HEK293 (cell line): Measurements from ENCODE around the gene ANAPC16.

Source experiments
- CTCF ChIA-PET: fragments of 350-600 bp; formaldehyde crosslinking; extraction: SDS; loops from one replicate; lab custom pipeline; 2021; ENCODE audit warnings: antibody characterized with exemption; lab: Yijun Ruan, JAX
- POLR2A ChIA-PET: fragments of 300-600 bp; formaldehyde crosslinking; extraction: SDS; loops from one replicate; lab custom pipeline; 2020; ENCODE audit warnings: antibody characterized with exemption, inconsistent platforms; lab: Yijun Ruan, JAX
- H3K27ac ChIP-seq: fragments of 200-500 bp; sonication (Bioruptor generic); 2 replicates; pipeline ENCODE4 v1.5.1; 2014; ENCODE audit warnings: low read depth, low read length, control low read depth, inconsistent platforms; ENCODE audit errors: extremely low read depth
- H3K36me3 ChIP-seq, 2 experiments: fragments of 200-500 bp in 1 of 2; sonication (Bioruptor generic) in 1 of 2; 1 replicate in 1 of 2; 2 replicates in 1 of 2; pipeline ENCODE4 v1.5.1; 2014 to 2017; ENCODE audit warnings: inconsistent platforms in 2 of 2, low read length in 2 of 2; ENCODE audit not compliant: control insufficient read depth in 2 of 2, insufficient read depth in 1 of 2
- H3K4me1 ChIP-seq: fragments of 200-500 bp; sonication (Bioruptor generic); 2 replicates; pipeline ENCODE4 v1.5.1; 2014; ENCODE audit warnings: mild to moderate bottlenecking, low read length, inconsistent platforms; ENCODE audit not compliant: control insufficient read depth, insufficient read depth
- H3K4me3 ChIP-seq: 2 replicates; pipeline ENCODE4 v1.5.1; 2011; ENCODE audit warnings: low read depth, mild to moderate bottlenecking, control low read depth, low read length, moderate library complexity
- H3K9me3 ChIP-seq: fragments of 200-500 bp; sonication (Bioruptor generic); 2 replicates; pipeline ENCODE4 v1.5.1; 2014; ENCODE audit warnings: low read depth, low read length, inconsistent platforms; ENCODE audit not compliant: control insufficient read depth, insufficient read depth
- EGR2 ChIP-seq: fragments of 450-650 bp; formaldehyde crosslinking; IDR thresholded peaks from 2 replicates; pipeline ENCODE4 v1.5.1; 2016; ENCODE audit warnings: low read depth, missing biosample characterization, missing genetic modification characterization
- OSR2 ChIP-seq: fragments of 450-650 bp; formaldehyde crosslinking; IDR thresholded peaks from 2 replicates; pipeline ENCODE4 v1.5.1; 2016; ENCODE audit warnings: missing biosample characterization, missing genetic modification characterization
- REPIN1 ChIP-seq: fragments of 450-650 bp; formaldehyde crosslinking; IDR thresholded peaks from 2 replicates; pipeline ENCODE4 v1.5.1; 2017; ENCODE audit warnings: missing biosample characterization, missing genetic modification characterization, low read depth
- ZBTB11 ChIP-seq: fragments of 450-650 bp; formaldehyde crosslinking; conservative IDR thresholded peaks from 2 replicates; pipeline ENCODE4 v1.5.1; 2016; ENCODE audit warnings: low read depth, missing biosample characterization, missing genetic modification characterization
- ZNF121 ChIP-seq: fragments of 450-650 bp; formaldehyde crosslinking; IDR thresholded peaks from 2 replicates; pipeline ENCODE4 v1.5.1; 2016; ENCODE audit warnings: missing biosample characterization, missing genetic modification characterization
- ZNF140 ChIP-seq: fragments of 450-650 bp; formaldehyde crosslinking; IDR thresholded peaks from 2 replicates; pipeline ENCODE4 v1.5.1; 2016; ENCODE audit warnings: missing biosample characterization, missing genetic modification characterization
- ZNF175 ChIP-seq: fragments of 450-650 bp; formaldehyde crosslinking; IDR thresholded peaks from 2 replicates; pipeline ENCODE4 v1.5.1; 2016; ENCODE audit warnings: missing biosample characterization, missing genetic modification characterization
- ZNF266 ChIP-seq: fragments of 450-650 bp; formaldehyde crosslinking; IDR thresholded peaks from 2 replicates; pipeline ENCODE4 v1.5.1; 2016; ENCODE audit warnings: missing biosample characterization, missing genetic modification characterization, low read depth
- ZNF558 ChIP-seq: fragments of 450-650 bp; formaldehyde crosslinking; IDR thresholded peaks from 2 replicates; pipeline ENCODE4 v1.5.1; 2016; ENCODE audit warnings: missing biosample characterization, missing genetic modification characterization
- ZNF670 ChIP-seq: fragments of 450-650 bp; formaldehyde crosslinking; IDR thresholded peaks from 2 replicates; pipeline ENCODE4 v1.5.1; 2016; ENCODE audit warnings: missing biosample characterization, missing genetic modification characterization, low read depth
- ZSCAN30 ChIP-seq: fragments of 450-650 bp; IDR thresholded peaks from 2 replicates; pipeline ENCODE4 v1.5.1; 2018; ENCODE audit warnings: missing biosample characterization, mild to moderate bottlenecking, missing genetic modification characterization, moderate library complexity
- TF ChIP-seq, protein P1 (sequence below): fragments of 450-650 bp; formaldehyde crosslinking; optimal IDR thresholded peaks from 2 replicates; pipeline ENCODE3; 2016; ENCODE audit warnings: missing biosample characterization, mild to moderate bottlenecking, missing genetic modification characterization
- TF ChIP-seq, protein P2 (sequence below): fragments of 450-650 bp; formaldehyde crosslinking; IDR thresholded peaks from 2 replicates; pipeline ENCODE4 v1.5.1; 2016; ENCODE audit warnings: missing biosample characterization, missing genetic modification characterization
- TF ChIP-seq, protein P3 (sequence below): fragments of 450-650 bp; formaldehyde crosslinking; IDR thresholded peaks from 2 replicates; pipeline ENCODE4; 2016; ENCODE audit warnings: missing biosample characterization, missing genetic modification characterization

Gene ANAPC16

DNA sequence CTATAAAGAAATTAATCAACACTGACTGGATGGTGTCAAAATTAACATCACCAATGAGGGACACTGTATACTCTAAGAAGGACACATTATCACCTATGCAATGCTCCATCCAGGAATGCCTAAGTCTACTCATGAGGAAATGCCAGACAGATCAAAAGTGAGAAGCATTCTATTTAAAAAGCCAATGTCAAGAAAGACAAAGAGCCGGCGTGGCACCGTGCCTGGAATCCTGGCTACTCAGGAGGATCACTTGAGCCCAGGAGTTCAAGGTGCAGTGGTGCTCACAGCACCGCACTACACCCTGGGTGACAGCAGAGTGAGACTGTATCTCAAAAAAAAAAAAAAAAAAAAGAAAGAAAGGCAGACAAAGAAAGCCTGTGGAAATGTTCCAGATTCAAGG is 45.5 kb upstream of the ANAPC16 start:
- Histone ChIP-seq H3K9me3 (no peaks in the 10 kb centered on the region), H3K4me3 (no peak overlapping the region), H3K27ac (no peak overlapping the region), H3K36me3 (no peaks in the 10 kb centered on the region), H3K4me1 (peaks cover 17% of the 10 kb centered on the region)
- no peak for TF ChIP-seq ZBTB11 (tag by site-specific recombination)
- no peak for TF ChIP-seq ZNF175 (tag by site-specific recombination)
- no peak for TF ChIP-seq ZSCAN30 (tag by site-specific recombination)
- no peak for TF ChIP-seq ZNF558 (tag by site-specific recombination)
- TF ChIP-seq, protein P1, sequence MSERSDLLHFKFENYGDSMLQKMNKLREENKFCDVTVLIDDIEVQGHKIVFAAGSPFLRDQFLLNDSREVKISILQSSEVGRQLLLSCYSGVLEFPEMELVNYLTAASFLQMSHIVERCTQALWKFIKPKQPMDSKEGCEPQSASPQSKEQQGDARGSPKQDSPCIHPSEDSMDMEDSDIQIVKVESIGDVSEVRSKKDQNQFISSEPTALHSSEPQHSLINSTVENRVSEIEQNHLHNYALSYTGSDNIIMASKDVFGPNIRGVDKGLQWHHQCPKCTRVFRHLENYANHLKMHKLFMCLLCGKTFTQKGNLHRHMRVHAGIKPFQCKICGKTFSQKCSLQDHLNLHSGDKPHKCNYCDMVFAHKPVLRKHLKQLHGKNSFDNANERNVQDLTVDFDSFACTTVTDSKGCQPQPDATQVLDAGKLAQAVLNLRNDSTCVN (tag by site-specific recombination): no peak
- TF ChIP-seq, protein P2, sequence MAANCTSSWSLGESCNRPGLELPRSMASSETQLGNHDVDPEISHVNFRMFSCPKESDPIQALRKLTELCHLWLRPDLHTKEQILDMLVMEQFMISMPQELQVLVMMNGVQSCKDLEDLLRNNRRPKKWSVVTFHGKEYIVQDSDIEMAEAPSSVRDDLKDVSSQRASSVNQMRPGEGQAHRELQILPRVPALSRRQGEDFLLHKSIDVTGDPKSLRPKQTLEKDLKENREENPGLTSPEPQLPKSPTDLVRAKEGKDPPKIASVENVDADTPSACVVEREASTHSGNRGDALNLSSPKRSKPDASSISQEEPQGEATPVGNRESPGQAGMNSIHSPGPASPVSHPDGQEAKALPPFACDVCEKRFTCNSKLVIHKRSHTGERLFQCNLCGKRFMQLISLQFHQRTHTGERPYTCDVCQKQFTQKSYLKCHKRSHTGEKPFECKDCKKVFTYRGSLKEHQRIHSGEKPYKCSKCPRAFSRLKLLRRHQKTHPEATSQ (tag by site-specific recombination): no peak
- no peak for TF ChIP-seq EGR2 (tag by site-specific recombination)
- TF ChIP-seq REPIN1: no peak
- no peak for TF ChIP-seq ZNF140 (tag by site-specific recombination)
- POLR2A ChIA-PET: no interaction called here
- CTCF ChIA-PET: no interaction called here

GRCh38 chr10:72170733-72171132 is 45.1 kb upstream of the ANAPC16 start:
- Histone ChIP-seq H3K4me3 (no peak overlapping the region), H3K27ac (no peak overlapping the region)
- CTCF ChIA-PET: interaction anchor here (0.6 to 1.1 kb wide), 3 partner anchors 30 to 120 kb away, joined by 4 to 6 read pairs (median 4); no protein-coding TSS in a partner anchor

GRCh38 chr10:72171175-72171630 is 44.6 kb upstream of the ANAPC16 start:
- H3K4me3 ChIP-seq: no peak overlapping the region
- peaks cover 17% of the 10 kb centered on the region for H3K4me1 ChIP-seq
- TF ChIP-seq OSR2 (tag by site-specific recombination) (peak; percentile 18; the same call in 1 of the 2 replicates), ZNF266 (tag by site-specific recombination) (no peak)
- TF ChIP-seq, protein P3, sequence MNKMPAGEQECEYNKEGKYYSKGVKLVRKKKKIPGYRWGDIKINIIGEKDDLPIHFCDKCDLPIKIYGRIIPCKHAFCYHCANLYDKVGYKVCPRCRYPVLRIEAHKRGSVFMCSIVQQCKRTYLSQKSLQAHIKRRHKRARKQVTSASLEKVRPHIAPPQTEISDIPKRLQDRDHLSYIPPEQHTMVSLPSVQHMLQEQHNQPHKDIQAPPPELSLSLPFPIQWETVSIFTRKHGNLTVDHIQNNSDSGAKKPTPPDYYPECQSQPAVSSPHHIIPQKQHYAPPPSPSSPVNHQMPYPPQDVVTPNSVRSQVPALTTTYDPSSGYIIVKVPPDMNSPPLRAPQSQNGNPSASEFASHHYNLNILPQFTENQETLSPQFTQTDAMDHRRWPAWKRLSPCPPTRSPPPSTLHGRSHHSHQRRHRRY (tag by site-specific recombination): no peak
- no peak overlapping the region for H3K27ac ChIP-seq
- H3K9me3 ChIP-seq: no peaks in the 10 kb centered on the region
- no peaks in the 10 kb centered on the region for H3K36me3 ChIP-seq
- POLR2A ChIA-PET: interaction anchor here (0.9 kb wide), 1 partner anchor 90 kb away, joined by 5 read pairs; no protein-coding TSS in a partner anchor
- CTCF ChIA-PET: interaction anchor here (0.6 to 1.1 kb wide), 3 partner anchors 30 to 121 kb away, joined by 4 to 6 read pairs (median 4); no protein-coding TSS in a partner anchor

More at GRCh38 chr10:72170733-72171132, 45.1 kb upstream of the ANAPC16 start:
- TF ChIP-seq ZNF670 (tag by site-specific recombination) (no peak), ZNF121 (tag by site-specific recombination) (peak; percentile 66; the same call in 1 of the 2 replicates)
- POLR2A ChIA-PET: interaction anchor here (0.9 kb wide), 1 partner anchor 90 kb away, joined by 5 read pairs; no protein-coding TSS in a partner anchor
- Histone ChIP-seq H3K36me3 (no peaks in the 10 kb centered on the region), H3K4me1 (peaks cover 17% of the 10 kb centered on the region), H3K9me3 (no peaks in the 10 kb centered on the region)
